SK-N-SH (cell line): Measurements from ENCODE around the gene IFNL1. TPM values are rescaled to one million over a fixed set of nuclear protein-coding genes. Genes with fewer than 3 reads are reported as not detected.
A peak's percentile ranks its signal among the peaks of the same experiment; 100 is the strongest.
"Not testable (repeated sequence)": the region's sequence is repeated elsewhere in the genome, so short reads cannot be mapped to it uniquely, and the experiment has no call there.

Experiments used
- CTCF ChIA-PET: fragments of 300-600, 350-600 bp; formaldehyde crosslinking; extraction: SDS; loops from one replicate; lab custom pipeline; 2021; lab: Yijun Ruan, JAX
- POLR2A ChIA-PET: fragments of 350-600 bp; sonication (Branson Sonifier 250); formaldehyde crosslinking; extraction: SDS; loops from one replicate; lab custom pipeline; 2020; ENCODE audit warnings: antibody characterized with exemption, inconsistent platforms; lab: Yijun Ruan, JAX
- DNase-seq: peaks from one replicate; pipeline ENCODE4 v3.0.0; 2012
- H2AFZ ChIP-seq: fragments of 200-600 bp; sonication (generic); 2 replicates; pipeline ENCODE4 v1.8.1; 2016; ENCODE audit warnings: antibody characterized with exemption, mild to moderate bottlenecking, low read depth
- H3F3A ChIP-seq: fragments of 200-600 bp; sonication (generic); replicated peaks from 2 replicates; pipeline ENCODE3; 2016; ENCODE audit warnings: antibody characterized with exemption, mild to moderate bottlenecking; ENCODE audit not compliant: insufficient read depth
- H3K27ac ChIP-seq, 2 experiments: fragments of 200-500 bp in 1 of 2; fragments of 200-600 bp in 1 of 2; sonication (Bioruptor generic) in 1 of 2; sonication (generic), shearing (Covaris generic) in 1 of 2; 2 replicates each; pipeline versions ENCODE4 v1.5.1 to v1.6.1; 2014 to 2016; ENCODE audit warnings: low read depth in 2 of 2, inconsistent platforms in 1 of 2, low read length in 1 of 2, mild to moderate bottlenecking in 1 of 2, mixed read lengths in 1 of 2
- H3K27me3 ChIP-seq: fragments of 200-600 bp; sonication (generic), shearing (Covaris generic); 2 replicates; pipeline ENCODE4 v1.6.1; 2016; ENCODE audit warnings: mixed run types; ENCODE audit not compliant: insufficient read depth
- H3K36me3 ChIP-seq, 2 experiments: fragments of 200-500 bp in 1 of 2; fragments of 200-600 bp in 1 of 2; sonication (Bioruptor generic) in 1 of 2; sonication (generic) in 1 of 2; replicated peaks in 1 of 2; 2 replicates each; pipeline versions ENCODE3 to v1.5.1; 2014 to 2016; ENCODE audit warnings: low read length in 1 of 2, mild to moderate bottlenecking in 1 of 2; ENCODE audit not compliant: insufficient read depth in 2 of 2, control insufficient read depth in 1 of 2
- H3K4me1 ChIP-seq, 2 experiments: fragments of 200-500 bp in 1 of 2; fragments of 200-600 bp in 1 of 2; sonication (Bioruptor generic) in 1 of 2; sonication (generic), shearing (Covaris generic) in 1 of 2; 2 replicates each; pipeline versions ENCODE4 v1.5.1 to v1.6.1; 2014 to 2016; ENCODE audit warnings: low read depth in 1 of 2, low read length in 1 of 2, mixed run types in 1 of 2; ENCODE audit not compliant: insufficient read depth in 2 of 2, control insufficient read depth in 1 of 2
- H3K4me2 ChIP-seq: fragments of 200-600 bp; sonication (generic), shearing (Covaris generic); 2 replicates; pipeline ENCODE4 v1.6.1; 2017; ENCODE audit warnings: mixed run types
- H3K4me3 ChIP-seq, 2 experiments: fragments of 200-500 bp in 1 of 2; fragments of 200-600 bp in 1 of 2; sonication (Bioruptor generic) in 1 of 2; sonication (generic), shearing (Covaris generic) in 1 of 2; 2 replicates each; pipeline versions ENCODE4 v1.5.1 to v1.8.1; 2014 to 2016; ENCODE audit warnings: low read depth in 2 of 2, inconsistent platforms in 1 of 2, low read length in 1 of 2, mild to moderate bottlenecking in 1 of 2, mixed read lengths in 1 of 2, moderate library complexity in 1 of 2
- H3K79me2 ChIP-seq: fragments of 200-600 bp; sonication (generic); 2 replicates; pipeline ENCODE4 v1.8.1; 2017; ENCODE audit warnings: mild to moderate bottlenecking; ENCODE audit not compliant: insufficient read depth
- H3K9ac ChIP-seq: fragments of 200-600 bp; sonication (generic); 2 replicates; pipeline ENCODE4 v1.6.1; 2017; ENCODE audit warnings: mixed run types
- H3K9me2 ChIP-seq: fragments of 200-600 bp; sonication (generic); 2 replicates; pipeline ENCODE4 v1.6.1; 2017; ENCODE audit warnings: mixed run types
- H3K9me3 ChIP-seq: fragments of 200-600 bp; sonication (generic); 2 replicates; pipeline ENCODE4 v1.6.1; 2017; ENCODE audit warnings: mixed run types, mild to moderate bottlenecking, moderate library complexity
- H4K20me1 ChIP-seq: fragments of 200-600 bp; sonication (generic); 2 replicates; pipeline ENCODE4 v1.6.1; 2017; ENCODE audit warnings: mild to moderate bottlenecking, mixed run types; ENCODE audit not compliant: insufficient read depth
- CHD2 ChIP-seq: fragments of 150-350 bp; IDR thresholded peaks from 2 replicates; pipeline ENCODE4 v1.6.1; 2018; ENCODE audit warnings: low read length; ENCODE audit not compliant: partially characterized antibody
- CTCF ChIP-seq: fragments of 200-600 bp; sonication (generic); IDR thresholded peaks from 2 replicates; pipeline ENCODE4 v1.6.1; 2017; ENCODE audit warnings: antibody characterized with exemption, mild to moderate bottlenecking, moderate library complexity
- EZH2phosphoT487 ChIP-seq: fragments of 200-600 bp; sonication (generic); IDR thresholded peaks from 2 replicates; pipeline ENCODE4 v1.6.1; 2017; ENCODE audit warnings: low read depth, mixed run types, mild to moderate bottlenecking, antibody characterized with exemption, moderate library complexity, borderline replicate concordance
- FOXJ3 ChIP-seq: sonication (generic); formaldehyde crosslinking; IDR thresholded peaks from 2 replicates; pipeline ENCODE4 v1.5.1; 2020; ENCODE audit warnings: mild to moderate bottlenecking, missing genetic modification reagents
- JUND ChIP-seq: IDR thresholded peaks from 2 replicates; pipeline ENCODE4 v1.4.0; 2012
- PBX3 ChIP-seq: IDR thresholded peaks from 2 replicates; pipeline ENCODE4; 2012
- REST ChIP-seq: IDR thresholded peaks from 2 replicates; pipeline ENCODE4 v1.6.1; 2012; ENCODE audit warnings: mild to moderate bottlenecking, low read depth, low read length, moderate library complexity
- RFX5 ChIP-seq: IDR thresholded peaks from 2 replicates; pipeline ENCODE4 v1.6.1; 2012; ENCODE audit warnings: mild to moderate bottlenecking, improper control_type of control experiment, low read length
- RXRA ChIP-seq: IDR thresholded peaks from 2 replicates; pipeline ENCODE4 v1.4.0; 2012; ENCODE audit warnings: low read depth, mild to moderate bottlenecking, borderline replicate concordance
- SIN3A ChIP-seq: IDR thresholded peaks from 2 replicates; pipeline ENCODE4 v1.6.1; 2012; ENCODE audit warnings: low read depth, mild to moderate bottlenecking, low read length, moderate library complexity, borderline replicate concordance
- TEAD4 ChIP-seq: IDR thresholded peaks from 2 replicates; pipeline ENCODE4 v1.4.0; 2012; ENCODE audit warnings: mild to moderate bottlenecking, borderline replicate concordance; ENCODE audit not compliant: insufficient read depth
- USF1 ChIP-seq: IDR thresholded peaks from 2 replicates; pipeline ENCODE4 v1.4.0; 2012; ENCODE audit warnings: low read depth, borderline replicate concordance
- YY1 ChIP-seq: IDR thresholded peaks from 2 replicates; pipeline ENCODE4 v1.4.0; 2012; ENCODE audit warnings: low read depth, mild to moderate bottlenecking
- WGBS: methylation state at CpG from one replicate; pipeline ENCODE4 v1.1.6; 2017; ENCODE audit warnings: low lambda C conversion rate; 5-methylcytosine and 5-hydroxymethylcytosine counted together
- polyA plus RNA-seq, 3 experiments: library from polyadenylated mRNA; depleted of rRNA; stranded (reverse); fragments of >200 nt; gene quantifications; 2 replicates each; pipeline ENCODE4 v1.2.3, GENCODE V29; 2012

IFNL1 gene
- polyA plus RNA-seq, 1 of the 3 experiments (the other 2 are of a cell fraction), result not detected

GRCh38 chr19:39339674-39340073 lies 43.5 kb downstream of the IFNL1 start:
- peaks cover 0 to 7% of the 10 kb centered on the region in 2 experiments for H3K36me3 ChIP-seq
- H2AFZ ChIP-seq, result no peak overlapping the region
- H3K27ac ChIP-seq, result no peak overlapping the region
- POLR2A ChIA-PET, result no interaction called here
- H3K4me1 ChIP-seq, result peaks cover 0 to 13% of the 10 kb centered on the region in 2 experiments; a peak in 2 of 4 replicates
- no peak overlapping the region for H3K4me2 ChIP-seq
- H4K20me1 ChIP-seq, result peaks cover 8% of the 10 kb centered on the region; the same call in 1 of the 2 replicates
- no peak overlapping the region for H3K9ac ChIP-seq
- CTCF ChIA-PET, result interaction anchor here (1.4 to 1.7 kb wide), 3 partner anchors 10 to 217 kb away, joined by 4 to 5 read pairs (median 4); no protein-coding TSS in a partner anchor
- no peaks in the 10 kb centered on the region for H3K9me3 ChIP-seq
- no peak overlapping the region for H3K4me3 ChIP-seq
- H3K27me3 ChIP-seq, result no peaks in the 10 kb centered on the region
- H3K79me2 ChIP-seq, result peaks cover 22% of the 10 kb centered on the region
- H3F3A ChIP-seq, result peaks cover 6% of the 10 kb centered on the region
- 100% methylated on average over 1 of the region's 1 CpG for WGBS
- no peak for DNase-seq
- no peaks in the 10 kb centered on the region for H3K9me2 ChIP-seq
- TF ChIP-seq RXRA (no peak), YY1 (no peak)

- H3K27me3 ChIP-seq, H3F3A ChIP-seq, H2AFZ ChIP-seq, H3K9me2 ChIP-seq, POLR2A ChIA-PET, H3K4me3 ChIP-seq, H3K9ac ChIP-seq, DNase-seq, H3K27ac ChIP-seq, H3K9me3 ChIP-seq, H3K36me3 ChIP-seq: not testable (repeated sequence)
- peaks cover 0 to 13% of the 10 kb centered on the region in 2 experiments; a peak in 2 of 4 replicates for H3K4me1 ChIP-seq
- peaks cover 27% of the 10 kb centered on the region for H3K79me2 ChIP-seq
- peak overlapping the region; percentile 78; the same call in 1 of the 2 replicates for H3K4me2 ChIP-seq
- CTCF ChIA-PET, result interaction anchor here (1.5 kb wide), 1 partner anchor 12 kb away, joined by 5 read pairs; no protein-coding TSS in a partner anchor
- 92% methylated on average over 7 of the region's 7 CpGs for WGBS
- peaks cover 12% of the 10 kb centered on the region; the same call in 1 of the 2 replicates for H4K20me1 ChIP-seq
Observed at GRCh38 chr19:39340156-39340555, 43.9 kb downstream of the IFNL1 start.

- H3K79me2 ChIP-seq, result peaks cover 38% of the 10 kb centered on the region
- peaks cover 11 to 14% of the 10 kb centered on the region in 2 experiments for H3K36me3 ChIP-seq
- WGBS, result 6% methylated on average over 17 of the region's 17 CpGs
- ChIA-PET POLR2A (no interaction called here), CTCF (interaction anchor here (0.8 to 2.7 kb wide), 7 partner anchors 9 to 219 kb away, joined by 3 to 10 read pairs (median 4); no protein-coding TSS in a partner anchor)
- H3F3A ChIP-seq, result peaks cover 6% of the 10 kb centered on the region
- peak overlapping the region; percentile 75 to 89 for H3K4me3 ChIP-seq
- H3K9ac ChIP-seq, result peak overlapping the region; percentile 70; the same call in 1 of the 2 replicates
- H3K4me1 ChIP-seq, result peaks cover 0 to 15% of the 10 kb centered on the region in 2 experiments; a peak in 3 of 4 replicates
- H3K4me2 ChIP-seq, result peak overlapping the region; percentile 78
- H4K20me1 ChIP-seq, result peaks cover 21% of the 10 kb centered on the region
- DNase-seq, result peak; percentile 57
- no peaks in the 10 kb centered on the region for H3K27me3 ChIP-seq
- peak overlapping the region; percentile 77 to 83 for H3K27ac ChIP-seq
- peak overlapping the region; percentile 90 for H2AFZ ChIP-seq
- no peaks in the 10 kb centered on the region for H3K9me2 ChIP-seq
- no peaks in the 10 kb centered on the region for H3K9me3 ChIP-seq
- no peak for TF ChIP-seq PBX3
- no peak for TF ChIP-seq SIN3A
- TF ChIP-seq USF1, result no peak
- TF ChIP-seq CHD2, result no peak
- TF ChIP-seq REST, result no peak
- TF ChIP-seq FOXJ3, result no peak
- TF ChIP-seq RFX5, result no peak
- TF ChIP-seq TEAD4, result no peak
- no peak for TF ChIP-seq EZH2phosphoT487
- TF ChIP-seq JUND, result no peak
- TF ChIP-seq CTCF, result no peak
Observed at GRCh38 chr19:39341129-39341718, 45.0 kb downstream of the IFNL1 start.
